Testis (tissue), 3 donors: ENCODE measurements around the gene MYL12B. TPM values are rescaled to one million over a fixed set of nuclear protein-coding genes. Genes with fewer than 3 reads are reported as not detected.
"Not testable (repeated sequence)": the region's sequence is repeated elsewhere in the genome, so short reads cannot be mapped to it uniquely, and the experiment has no call there.

Source experiments
- DNase-seq: peaks from one replicate; pipeline ENCODE4 v3.0.0-alpha.2; 2019
- H3K27ac ChIP-seq, 2 donors: fragments of 200-600 bp; sonication (generic); one replicate each; pipeline ENCODE4 v1.5.1; 2019
- H3K27me3 ChIP-seq: fragments of 200-600 bp; sonication (generic); one replicate; pipeline ENCODE4 v1.5.1; 2019
- H3K36me3 ChIP-seq: fragments of 200-600 bp; sonication (generic); one replicate; pipeline ENCODE4 v1.5.1; 2017; ENCODE audit warnings: low read depth; ENCODE audit errors: missing control alignments
- H3K4me1 ChIP-seq: fragments of 200-600 bp; sonication (generic); one replicate; pipeline ENCODE4 v1.5.1; 2019
- H3K4me3 ChIP-seq, 2 donors: fragments of 200-600 bp; sonication (generic); one replicate each; pipeline ENCODE4 v1.5.1; 2017 to 2019
- H3K9me3 ChIP-seq: fragments of 200-600 bp; sonication (generic); one replicate; pipeline ENCODE4 v1.5.1; 2017
- POLR2A ChIP-seq: fragments of 450-650 bp; IDR thresholded peaks from one replicate; pipeline ENCODE4 v1.6.1; 2017; ENCODE audit warnings: antibody characterized with exemption, mild to moderate bottlenecking, moderate library complexity
- WGBS, 2 donors: methylation state at CpG; one replicate each; pipeline ENCODE4 v1.1.5; 2018; 5-methylcytosine and 5-hydroxymethylcytosine counted together
- intact Hi-C: fragments of 100-400 bp; cut with DNase I; formaldehyde crosslinking; loops from one replicate; pipeline ENCODE4 v1.15.1; 2023; ENCODE audit warnings: low total_unique reads
- polyA plus RNA-seq: library from polyadenylated mRNA; stranded (reverse); fragments of 350-450 nt; fragmentation: Illumina TruSeq; extraction: RNeasy Lipid Tissue Mini Kit (QIAGEN cat#74804); gene quantifications from one replicate; pipeline ENCODE4 v1.2.3, GENCODE V29; 2014; ENCODE audit warnings: low read depth, low replicate concordance; ENCODE audit not compliant: insufficient read depth
- total RNA-seq, 2 donors: library from RNA; depleted of rRNA; stranded (reverse); fragments of >200 nt; gene quantifications; one replicate each; pipeline ENCODE4 v1.2.3, GENCODE V29; 2016
- TF ChIP-seq, protein P1 (sequence below), 3 experiments: fragments of 450-650 bp in 2 of 3; fragments of 200-600 bp in 1 of 3; sonication (generic) in 1 of 3; IDR thresholded peaks; one replicate each; pipeline ENCODE4 v1.5.1; 2016 to 2019; ENCODE audit warnings: antibody characterized with exemption in 3 of 3, mild to moderate bottlenecking in 2 of 3, moderate library complexity in 1 of 3

The MYL12B gene
- total and polyA plus RNA-seq, 3 donors from 2014 or later, result 215 to 372 (median 255) TPM

GRCh38 chr18:3313685-3314084, 51.8 kb downstream of the MYL12B start:
- Histone ChIP-seq H3K36me3 (no peaks in the 10 kb centered on the region), H3K4me1 (no peaks in the 10 kb centered on the region), H3K4me3 (no peak overlapping the region), H3K27me3 (no peaks in the 10 kb centered on the region), H3K9me3 (no peaks in the 10 kb centered on the region), H3K27ac (no peak overlapping the region)
- TF ChIP-seq, protein P1, sequence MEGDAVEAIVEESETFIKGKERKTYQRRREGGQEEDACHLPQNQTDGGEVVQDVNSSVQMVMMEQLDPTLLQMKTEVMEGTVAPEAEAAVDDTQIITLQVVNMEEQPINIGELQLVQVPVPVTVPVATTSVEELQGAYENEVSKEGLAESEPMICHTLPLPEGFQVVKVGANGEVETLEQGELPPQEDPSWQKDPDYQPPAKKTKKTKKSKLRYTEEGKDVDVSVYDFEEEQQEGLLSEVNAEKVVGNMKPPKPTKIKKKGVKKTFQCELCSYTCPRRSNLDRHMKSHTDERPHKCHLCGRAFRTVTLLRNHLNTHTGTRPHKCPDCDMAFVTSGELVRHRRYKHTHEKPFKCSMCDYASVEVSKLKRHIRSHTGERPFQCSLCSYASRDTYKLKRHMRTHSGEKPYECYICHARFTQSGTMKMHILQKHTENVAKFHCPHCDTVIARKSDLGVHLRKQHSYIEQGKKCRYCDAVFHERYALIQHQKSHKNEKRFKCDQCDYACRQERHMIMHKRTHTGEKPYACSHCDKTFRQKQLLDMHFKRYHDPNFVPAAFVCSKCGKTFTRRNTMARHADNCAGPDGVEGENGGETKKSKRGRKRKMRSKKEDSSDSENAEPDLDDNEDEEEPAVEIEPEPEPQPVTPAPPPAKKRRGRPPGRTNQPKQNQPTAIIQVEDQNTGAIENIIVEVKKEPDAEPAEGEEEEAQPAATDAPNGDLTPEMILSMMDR (IDR thresholded peaks at IDR 0.05), result no peak
- no peak for TF ChIP-seq POLR2A
- WGBS, 2 donors, result 59 to 60% methylated on average over 4 of the region's 4 CpGs
- no peak for DNase-seq
- intact Hi-C loops, result no loop called here

- DNase-seq, H3K36me3 ChIP-seq, H3K27ac ChIP-seq, H3K27me3 ChIP-seq, H3K4me3 ChIP-seq, intact Hi-C loops, H3K4me1 ChIP-seq, H3K9me3 ChIP-seq: not testable (repeated sequence)
- 96 to 100% methylated on average over 1 of the region's 1 CpG for WGBS, 2 donors
Observed at GRCh38 chr18:3315344-3315743, 53.4 kb downstream of the MYL12B start.

DNA sequence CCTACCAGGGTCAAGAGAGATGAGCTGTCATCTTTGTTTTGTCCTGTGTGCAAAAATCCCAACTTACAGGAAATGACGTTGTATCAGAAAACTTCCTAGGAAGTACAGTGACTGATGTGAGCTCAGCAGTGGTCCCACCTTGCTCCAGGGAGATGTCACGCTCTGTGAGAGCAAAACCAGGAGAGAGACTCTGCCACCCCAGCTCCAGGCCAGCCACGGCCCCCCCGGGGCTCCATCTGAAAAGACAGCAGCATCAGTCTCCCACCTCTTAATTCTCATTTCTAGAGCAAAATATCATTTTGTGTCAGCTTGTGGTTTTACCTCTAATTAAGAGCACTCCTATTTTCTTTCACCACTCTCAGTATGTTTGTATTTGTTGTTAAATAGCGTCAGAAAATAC, 57.5 kb downstream of the MYL12B start:
- H3K4me1 ChIP-seq, result no peaks in the 10 kb centered on the region
- no peaks in the 10 kb centered on the region for H3K36me3 ChIP-seq
- TF ChIP-seq, protein P1 (IDR thresholded peaks at IDR 0.05), result no peak
- TF ChIP-seq POLR2A, result no peak
- WGBS, 2 donors, result 82 to 85% methylated on average over 5 of the region's 5 CpGs
- no peaks in the 10 kb centered on the region for H3K9me3 ChIP-seq
- intact Hi-C loops, result no loop called here
- no peaks in the 10 kb centered on the region for H3K27me3 ChIP-seq
- no peak overlapping the region for H3K27ac ChIP-seq
- no peak for DNase-seq
- H3K4me3 ChIP-seq, result no peak overlapping the region

DNA sequence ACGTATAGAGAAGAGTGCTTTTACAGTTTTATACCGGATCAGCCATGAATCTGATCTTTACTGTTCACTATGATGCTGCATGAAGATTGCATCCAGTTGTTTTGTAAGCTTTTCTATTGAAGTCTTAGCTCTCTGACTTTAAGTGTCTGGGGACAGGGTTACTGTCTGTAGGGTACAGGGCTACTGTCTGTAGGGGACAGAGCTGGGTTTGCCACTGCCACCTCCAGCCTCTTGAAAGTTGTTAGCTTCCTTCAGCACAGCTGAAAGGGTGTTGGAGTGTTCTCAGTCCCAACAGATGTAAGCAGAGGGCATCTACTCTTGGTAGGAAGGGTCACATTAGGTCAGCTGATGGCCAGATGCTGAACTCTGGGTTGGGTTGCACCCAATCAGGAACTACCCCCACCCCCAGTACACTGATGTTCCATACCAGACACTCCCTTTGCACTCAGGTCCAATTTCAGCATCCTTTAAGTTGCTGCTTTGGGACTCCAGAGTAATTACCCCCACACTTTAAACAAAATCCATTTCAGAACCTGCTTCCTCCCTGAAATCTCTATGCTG, 58.0 kb downstream of the MYL12B start:
- no peak for DNase-seq
- no peaks in the 10 kb centered on the region for H3K36me3 ChIP-seq
- H3K27ac ChIP-seq, result no peak overlapping the region
- no peak overlapping the region for H3K4me3 ChIP-seq
- TF ChIP-seq, protein P1 (IDR thresholded peaks at IDR 0.05), result no peak
- no peak for TF ChIP-seq POLR2A
- H3K4me1 ChIP-seq, result no peaks in the 10 kb centered on the region
- H3K9me3 ChIP-seq, result no peaks in the 10 kb centered on the region
- 76 to 85% methylated on average over 2 of the region's 2 CpGs for WGBS, 2 donors
- no peaks in the 10 kb centered on the region for H3K27me3 ChIP-seq
- intact Hi-C loops, result no loop called here

GRCh38 chr18:3321133-3321812, 59.3 kb downstream of the MYL12B start:
- Histone ChIP-seq H3K27ac (no peak overlapping the region), H3K36me3 (no peaks in the 10 kb centered on the region), H3K4me3 (no peak overlapping the region), H3K27me3 (no peaks in the 10 kb centered on the region), H3K9me3 (no peaks in the 10 kb centered on the region), H3K4me1 (no peaks in the 10 kb centered on the region)
- WGBS, 2 donors, result 97 to 99% methylated on average over 3 of the region's 3 CpGs
- TF ChIP-seq, protein P1 (IDR thresholded peaks at IDR 0.05), result no peak
- TF ChIP-seq POLR2A, result no peak
- intact Hi-C loops, result no loop called here
- DNase-seq, result no peak
